NCI-H226 (cell line): ENCODE results near the gene TNIP3.
A peak's percentile ranks its signal among the peaks of the same experiment; 100 is the strongest.
"Not testable (repeated sequence)": the region's sequence is repeated elsewhere in the genome, so short reads cannot be mapped to it uniquely, and the experiment has no call there.

ENCODE experiments used
- DNase-seq: peaks from one replicate; pipeline ENCODE4 v3.0.0-alpha.2; 2015

TNIP3 gene

DNA sequence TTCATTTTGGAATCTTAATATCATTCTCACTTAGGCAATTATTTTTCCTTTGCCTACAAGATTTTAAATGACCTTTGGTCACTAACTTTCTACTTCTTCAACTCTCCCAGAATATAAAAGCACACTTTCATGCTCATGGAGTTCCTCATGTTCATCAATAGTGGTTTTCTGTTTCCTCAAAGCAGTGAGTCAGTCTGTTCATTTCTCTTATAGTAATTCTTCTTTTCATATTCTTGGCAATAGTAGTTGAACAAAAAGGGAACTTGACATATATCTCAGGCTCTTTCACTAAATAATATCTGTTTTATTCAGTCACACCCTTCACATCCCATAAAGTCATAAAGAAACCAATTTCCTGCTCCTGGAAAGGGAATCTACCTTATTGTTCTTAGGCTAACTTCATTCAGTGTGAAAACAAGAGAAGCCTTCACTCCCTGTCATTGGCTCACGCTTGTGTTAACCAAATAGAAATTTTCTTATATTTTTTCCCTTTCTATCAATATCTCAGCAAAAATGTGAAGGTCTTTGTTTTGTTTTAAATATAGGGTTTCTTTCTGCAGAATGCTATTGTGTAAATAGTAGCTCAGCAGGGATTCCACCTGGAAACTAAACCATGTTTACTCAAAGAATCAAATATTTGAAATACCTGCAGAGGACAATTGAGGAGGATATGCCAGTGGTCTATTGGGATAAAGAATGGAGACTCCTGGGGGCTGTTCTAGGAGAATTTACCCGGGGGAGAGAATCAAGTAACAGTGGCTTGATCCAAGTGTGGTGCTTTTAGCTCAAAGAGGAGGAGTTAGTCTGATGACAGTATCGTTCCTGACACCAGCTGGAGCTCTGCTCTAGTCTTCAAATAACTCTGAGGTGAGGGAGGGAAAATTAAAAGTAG, 13.4 kb upstream of the TNIP3 start:
- no peak for DNase-seq

DNA sequence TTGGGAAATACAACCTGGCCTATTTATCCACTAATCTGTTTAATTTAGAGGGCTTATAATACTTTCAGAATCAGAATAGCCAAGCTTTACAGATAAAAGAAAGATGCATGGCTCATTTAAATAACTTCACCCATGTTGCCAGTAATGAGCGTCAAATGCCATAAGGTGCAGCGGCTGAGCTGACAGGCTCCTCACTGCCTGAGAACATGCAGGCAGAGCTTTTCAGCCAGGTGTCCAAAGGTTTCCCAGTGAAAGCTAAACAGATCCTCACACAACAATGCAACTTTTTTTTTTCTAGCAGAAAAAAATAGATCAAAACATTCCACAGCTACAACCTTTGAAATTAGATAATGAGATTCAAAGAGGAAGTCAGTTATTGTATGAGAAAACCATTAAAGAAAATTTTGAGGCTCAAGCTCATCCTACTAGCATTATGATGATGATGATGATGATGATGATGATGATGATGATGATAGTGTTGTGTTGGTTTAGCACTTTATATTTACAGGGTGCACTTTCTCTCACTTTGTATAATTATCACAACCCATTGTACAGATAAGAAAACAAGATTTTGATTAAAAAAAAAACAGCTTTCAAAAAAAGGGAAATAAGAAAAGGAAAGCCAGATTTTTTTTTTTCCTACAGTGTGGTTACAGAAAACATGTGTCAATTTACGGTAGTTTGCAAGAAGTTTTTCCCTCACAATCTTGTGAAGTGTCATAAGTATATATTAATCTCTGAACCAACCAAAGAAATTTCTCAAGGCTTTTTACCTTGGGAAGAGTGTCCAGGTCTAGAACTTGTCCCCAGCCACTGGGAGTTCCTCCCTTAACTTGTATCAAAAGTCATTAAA, 12.2 kb upstream of the TNIP3 start:
- no peak for DNase-seq

DNA sequence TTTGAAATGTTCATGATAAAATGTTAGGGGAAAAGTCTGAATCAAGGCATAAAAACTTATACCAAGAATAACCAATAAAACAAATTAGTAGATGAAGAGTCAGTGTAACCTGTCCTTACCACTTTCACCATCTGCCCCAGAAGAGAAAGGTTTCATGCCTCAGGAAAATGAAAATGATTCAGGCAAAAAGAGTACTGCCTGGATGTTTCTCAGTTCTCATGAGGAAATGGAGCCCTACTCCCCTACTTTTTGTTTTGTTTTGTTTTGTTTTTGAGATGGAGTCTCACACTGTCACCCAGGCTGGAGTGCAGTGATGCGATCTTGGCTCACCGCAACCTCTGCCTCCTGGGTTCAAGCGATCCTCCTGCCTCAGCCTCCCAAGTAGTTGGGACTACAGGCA, 7.4 kb upstream of the TNIP3 start:
- DNase-seq, result not testable (repeated sequence)

DNA sequence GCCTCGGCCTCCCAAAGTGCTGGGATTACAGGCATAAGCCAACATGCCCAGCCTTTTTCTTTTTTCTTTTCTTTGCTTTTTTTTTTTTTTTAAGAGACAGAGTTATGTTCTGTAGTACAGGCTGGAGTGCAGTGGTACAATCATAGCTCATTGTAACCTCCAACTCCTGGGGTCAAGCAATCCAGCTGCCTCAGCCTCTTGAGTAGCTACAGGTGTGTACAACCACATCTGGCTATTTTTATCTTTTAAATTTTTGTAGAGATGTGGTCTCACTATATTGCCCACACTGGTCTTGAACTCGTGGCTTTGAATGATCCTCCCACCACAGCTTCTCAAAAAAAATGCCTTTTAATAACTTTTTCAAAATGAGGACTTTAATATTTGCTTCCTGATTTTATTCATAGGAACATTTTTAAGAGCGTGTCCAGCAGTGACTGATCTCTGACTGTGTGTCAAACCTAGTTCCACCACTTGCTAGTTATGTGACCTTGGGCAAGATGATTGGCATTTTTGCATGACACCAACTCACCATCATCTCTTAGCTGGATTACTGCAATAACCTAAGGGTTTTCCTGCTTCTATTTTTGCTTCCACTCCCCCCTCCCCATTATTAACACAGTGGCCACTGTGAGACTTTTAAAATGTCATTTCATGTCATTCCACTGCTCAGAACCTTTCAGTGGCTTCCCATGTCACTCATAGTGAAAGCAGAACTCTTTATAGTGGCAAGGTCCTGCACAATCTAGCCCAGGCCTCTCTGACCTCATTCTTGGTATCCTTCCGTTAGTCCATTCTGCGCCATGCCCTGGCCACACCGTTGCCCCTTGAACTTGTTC, 4.5 kb upstream of the TNIP3 start:
- no peak for DNase-seq

DNA sequence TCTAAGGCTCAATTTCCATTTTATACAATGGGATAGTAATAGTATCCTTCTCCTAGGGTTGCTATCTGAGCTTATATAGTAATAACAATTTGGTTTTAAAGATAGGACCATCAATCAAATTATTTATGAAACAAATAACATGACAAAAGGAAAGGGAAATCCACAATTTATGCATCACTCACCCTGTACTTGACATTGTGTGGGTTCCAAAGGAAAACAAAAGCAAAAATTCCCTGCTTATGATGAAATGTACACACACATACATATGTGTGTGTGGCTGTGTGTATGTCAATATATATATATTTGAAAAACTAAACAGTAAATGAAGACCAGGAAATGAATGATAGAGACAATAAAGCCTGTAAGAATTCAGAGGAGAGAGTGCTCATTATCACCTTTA, 2.9 kb upstream of the TNIP3 start:
- DNase-seq, result no peak

DNA sequence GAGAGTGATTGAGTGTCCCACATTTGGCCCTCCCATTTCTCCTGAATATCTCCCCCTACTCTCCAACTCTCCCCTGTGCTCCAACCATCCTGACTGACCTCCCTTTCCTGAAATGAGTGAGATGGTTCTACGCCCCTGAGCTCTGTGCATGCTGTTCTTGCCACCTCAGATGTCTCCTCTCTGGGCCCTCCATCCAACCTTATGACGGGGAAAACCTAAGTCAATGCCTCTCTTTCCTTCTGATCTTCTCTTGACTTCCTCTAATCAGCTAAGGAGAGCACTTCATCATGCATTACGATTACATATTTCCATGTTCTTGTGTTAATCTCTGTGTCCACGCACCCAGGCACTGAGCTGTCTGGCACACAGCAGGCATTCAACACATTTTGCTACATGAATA, 1.1 kb upstream of the TNIP3 start:
- no peak for DNase-seq

DNA sequence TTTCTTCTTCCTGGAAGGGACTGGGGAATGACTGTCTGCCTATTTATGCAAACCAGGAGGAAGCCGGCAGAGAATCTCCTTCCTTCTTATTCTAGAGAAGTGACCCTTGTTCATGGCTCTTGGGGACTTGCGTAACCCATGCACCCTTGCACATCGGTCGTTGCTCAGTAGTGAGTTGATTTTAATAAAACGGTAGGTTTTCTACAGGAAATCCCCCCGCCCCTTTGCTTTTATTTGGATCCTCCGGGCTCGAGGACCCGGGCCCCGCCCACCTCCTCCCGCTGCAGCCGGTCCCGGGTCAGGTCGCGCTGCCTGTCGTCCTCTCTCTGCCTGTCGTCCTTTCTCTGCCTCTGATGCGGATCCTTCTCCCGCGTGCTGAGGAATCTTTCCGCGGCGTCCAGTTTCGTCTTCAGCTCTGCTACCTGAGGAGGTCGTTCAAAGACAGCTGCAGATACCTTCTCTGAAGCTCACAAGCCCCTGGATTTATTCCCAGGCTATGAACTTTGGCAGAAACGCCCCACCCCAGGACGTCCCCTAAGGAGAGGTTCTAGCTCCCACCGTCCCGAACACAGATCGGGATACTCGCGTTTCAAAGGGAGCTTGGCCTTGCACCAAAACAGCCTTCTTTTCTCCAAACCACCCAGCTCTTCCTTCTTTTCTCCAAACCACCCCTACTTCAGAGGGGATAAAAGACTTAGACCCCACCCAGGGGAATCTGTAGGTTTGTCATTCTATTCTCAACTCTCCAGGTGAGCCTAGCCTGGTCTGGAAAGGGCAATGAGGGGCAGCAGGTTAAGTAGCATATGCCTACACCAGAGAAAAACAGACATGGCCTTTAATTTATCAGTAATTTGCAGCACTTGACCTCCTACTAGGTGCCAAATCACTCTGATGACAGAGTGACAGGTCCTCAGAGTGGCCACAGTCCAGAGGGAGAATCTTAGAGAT, 7.0 kb downstream of the TNIP3 start:
- no peak for DNase-seq

DNA sequence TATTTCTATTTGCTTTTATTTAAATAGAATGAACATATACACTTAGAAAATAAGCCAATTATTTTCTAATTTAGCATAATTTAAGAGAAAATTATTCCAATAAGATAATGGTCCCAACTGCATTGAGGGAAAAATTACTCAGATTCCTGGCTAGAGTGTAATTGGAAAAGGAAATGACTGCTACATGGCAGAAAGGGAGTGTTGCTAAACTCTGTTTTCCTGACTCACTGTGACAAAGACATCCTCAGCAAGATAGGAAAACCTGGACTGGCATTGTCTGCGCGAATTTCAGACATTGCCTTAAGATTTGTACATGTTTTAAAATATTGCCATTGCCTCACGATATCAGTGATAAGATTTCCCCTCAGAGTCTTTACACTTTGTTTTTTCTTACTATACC, 8.2 kb downstream of the TNIP3 start:
- DNase-seq, result peak; percentile 77

DNA sequence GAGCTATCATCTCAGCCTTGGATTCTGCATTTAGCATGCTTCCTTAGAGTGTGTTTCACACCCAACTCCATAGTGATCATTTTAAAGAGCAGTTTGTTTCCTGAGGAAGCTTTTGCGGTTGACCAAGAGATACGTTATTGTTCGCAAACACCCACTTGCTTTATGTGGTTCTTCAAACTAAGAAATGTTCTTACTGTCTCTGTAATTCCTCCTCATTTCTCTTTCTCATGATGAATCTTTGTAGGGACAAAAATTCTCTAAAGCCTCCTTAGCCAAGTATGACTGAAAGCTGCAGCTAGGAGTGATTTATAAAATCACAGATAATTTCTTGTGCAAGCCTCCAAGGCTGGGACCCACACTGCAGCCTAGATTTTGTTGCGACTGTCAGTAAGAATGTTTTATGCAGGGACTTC, 10.0 kb downstream of the TNIP3 start:
- no peak for DNase-seq

DNA sequence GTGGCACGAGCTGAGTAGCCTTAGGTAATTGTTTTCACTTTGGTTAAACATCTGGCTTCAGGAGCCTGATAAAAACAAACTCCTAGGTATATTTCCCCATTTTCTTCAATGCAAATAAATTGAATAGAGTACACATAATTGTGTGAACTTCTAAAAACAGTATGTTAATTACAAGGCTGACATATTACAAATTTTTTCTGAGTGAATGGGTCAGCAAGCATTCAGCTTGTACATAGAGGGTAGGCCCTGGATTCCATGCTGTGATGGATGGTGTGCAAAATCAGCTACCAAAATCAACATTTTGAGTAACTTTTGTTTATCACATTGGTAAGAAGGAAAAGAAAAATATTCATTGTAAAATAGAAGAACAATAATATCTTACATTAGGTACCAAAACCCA, 12.2 kb downstream of the TNIP3 start:
- DNase-seq, result no peak

DNA sequence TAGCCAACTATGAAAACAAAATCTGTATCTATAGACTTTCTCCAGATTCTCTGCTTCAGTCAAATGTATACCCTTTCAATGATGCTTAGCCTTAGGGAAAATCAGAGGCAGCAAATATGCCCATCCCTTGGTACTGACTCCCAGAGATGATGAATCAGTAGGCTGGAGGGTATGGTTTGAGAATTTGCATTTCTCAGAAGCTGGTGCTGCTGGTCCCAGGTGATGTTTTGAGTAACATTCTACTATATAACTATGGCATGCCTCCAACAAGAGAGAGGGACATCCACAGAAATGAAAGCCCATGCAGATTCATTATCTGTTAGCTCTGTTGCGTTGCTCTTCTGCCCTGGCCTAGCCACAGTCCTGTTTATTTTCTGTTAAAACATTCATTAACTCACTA, 13.6 kb downstream of the TNIP3 start:
- DNase-seq, result peak; percentile 12

DNA sequence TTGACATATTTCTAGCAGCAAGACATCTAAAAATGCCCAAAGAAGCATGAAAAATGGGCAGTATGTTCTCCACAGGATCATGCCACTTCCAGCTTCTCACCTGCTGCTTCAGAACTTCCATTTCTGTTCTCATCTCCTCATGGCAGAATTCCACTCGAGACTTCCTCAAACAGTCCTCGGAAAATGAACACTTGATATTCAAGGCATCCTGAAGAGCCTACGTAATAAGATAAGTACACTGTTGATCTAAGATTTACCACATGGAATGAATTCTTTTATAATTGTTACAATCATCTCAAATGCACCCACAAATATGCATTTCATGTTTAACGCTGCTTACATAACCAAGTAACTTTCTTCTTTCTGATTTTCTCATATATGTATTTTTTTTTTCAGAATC, 14.1 kb downstream of the TNIP3 start:
- no peak for DNase-seq

DNA sequence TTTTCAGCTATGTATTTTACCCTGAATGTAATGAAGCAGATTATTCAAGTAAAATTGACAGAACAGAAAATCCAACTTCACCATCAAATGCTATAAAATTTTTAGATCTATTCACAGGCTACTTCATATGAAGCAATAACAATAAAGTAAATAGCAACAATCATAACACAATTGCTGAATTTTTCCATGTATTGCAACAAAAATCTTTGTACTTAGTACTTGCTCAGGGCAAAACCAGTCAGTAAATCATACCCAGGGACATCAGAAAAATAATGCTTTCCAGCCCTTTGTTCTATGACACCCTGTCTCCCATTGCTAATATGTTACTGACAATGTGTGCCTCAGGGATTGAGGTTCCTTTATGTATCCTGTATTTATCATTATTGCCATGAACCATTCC, 15.5 kb downstream of the TNIP3 start:
- DNase-seq, result no peak

DNA sequence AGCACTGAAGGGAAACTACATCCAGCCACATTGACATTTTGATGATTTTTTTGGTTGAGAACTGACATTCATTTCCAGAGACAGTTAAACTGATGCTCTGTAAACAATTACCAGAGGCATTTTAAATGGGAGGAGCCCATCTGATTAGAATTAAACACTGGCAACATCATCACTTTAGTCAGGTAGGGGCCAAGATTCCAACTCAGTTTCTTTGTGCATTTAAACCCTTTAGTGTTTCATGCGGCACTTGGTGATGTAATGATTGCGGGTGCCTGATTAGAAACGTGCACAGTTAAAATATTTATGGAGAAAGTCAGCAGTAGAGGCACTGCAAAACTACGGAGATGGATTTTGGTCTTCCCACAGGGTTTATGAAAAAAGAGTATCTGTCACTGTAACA, 16.1 kb downstream of the TNIP3 start:
- DNase-seq, result no peak

DNA sequence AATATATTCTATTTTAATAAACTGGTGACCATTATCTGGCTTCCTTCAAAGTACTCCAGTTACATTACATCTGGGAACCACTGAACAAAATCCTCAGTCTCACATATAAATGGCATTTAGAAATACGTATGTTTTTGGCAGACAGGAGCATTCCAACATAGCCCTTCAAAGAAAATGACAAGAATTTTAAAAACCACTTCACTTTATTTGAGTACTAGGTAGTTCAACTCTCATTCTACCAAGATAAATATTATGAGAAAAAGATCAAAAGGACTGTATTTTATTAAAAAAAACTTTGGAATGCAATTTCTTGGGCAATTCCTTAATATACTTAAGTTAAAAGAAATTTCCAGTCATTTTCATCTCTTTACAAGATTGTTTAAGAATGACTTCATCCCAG, 17.6 kb downstream of the TNIP3 start:
- no peak for DNase-seq

DNA sequence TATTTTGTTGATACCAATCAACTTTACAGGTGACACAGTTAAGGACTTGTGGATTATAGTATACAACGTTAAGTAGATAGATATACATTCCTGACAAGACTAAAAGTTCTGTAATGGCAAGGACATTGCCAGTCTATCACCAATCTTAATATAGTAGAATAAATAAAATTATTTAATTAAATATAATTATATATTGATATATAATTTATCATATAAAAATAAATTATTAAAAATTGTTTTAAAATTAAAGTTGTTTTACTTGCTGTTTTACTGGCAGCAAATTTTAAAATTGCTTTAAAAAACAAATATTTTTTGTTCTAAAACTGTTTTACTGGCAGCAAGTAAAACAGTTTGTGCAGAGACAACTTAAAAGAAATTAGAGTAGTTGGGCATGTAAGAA, 18.7 kb downstream of the TNIP3 start:
- no peak for DNase-seq

DNA sequence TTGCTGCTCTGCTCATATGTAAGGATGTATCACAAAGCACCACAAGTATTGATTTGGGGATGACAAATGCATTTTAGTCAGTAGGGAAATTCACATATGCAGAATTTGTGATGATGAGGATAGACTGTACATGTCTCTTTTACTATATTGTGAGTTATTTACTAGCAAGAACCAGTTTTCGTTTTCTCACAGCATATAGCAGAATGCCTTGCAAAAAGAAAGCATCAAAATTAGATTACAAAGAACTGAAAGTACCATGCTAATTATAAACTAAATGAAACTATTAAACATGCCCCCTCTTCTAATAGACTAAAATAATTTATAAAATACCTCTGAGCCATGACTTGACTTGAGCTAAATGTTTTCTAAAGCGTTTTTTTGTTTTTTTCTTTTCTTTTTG, 20.1 kb downstream of the TNIP3 start:
- no peak for DNase-seq

DNA sequence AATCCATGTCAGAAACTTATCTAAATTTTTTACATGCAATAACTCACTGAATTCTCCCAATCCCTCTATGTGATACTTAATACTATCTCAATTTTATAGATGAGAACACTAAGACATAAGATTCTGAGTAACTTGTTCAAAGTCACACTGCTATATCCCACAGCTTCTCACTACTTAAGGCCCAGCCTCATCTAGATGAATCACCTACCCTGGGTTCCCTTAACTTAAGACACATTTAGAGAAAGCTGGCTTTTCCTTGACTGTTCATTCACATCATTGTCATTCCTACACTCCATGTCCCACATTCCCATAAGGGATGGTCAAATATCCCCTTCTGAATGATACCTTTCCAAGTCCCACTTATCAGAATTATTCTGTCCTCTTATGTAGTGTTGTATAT, 21.0 kb downstream of the TNIP3 start:
- DNase-seq, result no peak

DNA sequence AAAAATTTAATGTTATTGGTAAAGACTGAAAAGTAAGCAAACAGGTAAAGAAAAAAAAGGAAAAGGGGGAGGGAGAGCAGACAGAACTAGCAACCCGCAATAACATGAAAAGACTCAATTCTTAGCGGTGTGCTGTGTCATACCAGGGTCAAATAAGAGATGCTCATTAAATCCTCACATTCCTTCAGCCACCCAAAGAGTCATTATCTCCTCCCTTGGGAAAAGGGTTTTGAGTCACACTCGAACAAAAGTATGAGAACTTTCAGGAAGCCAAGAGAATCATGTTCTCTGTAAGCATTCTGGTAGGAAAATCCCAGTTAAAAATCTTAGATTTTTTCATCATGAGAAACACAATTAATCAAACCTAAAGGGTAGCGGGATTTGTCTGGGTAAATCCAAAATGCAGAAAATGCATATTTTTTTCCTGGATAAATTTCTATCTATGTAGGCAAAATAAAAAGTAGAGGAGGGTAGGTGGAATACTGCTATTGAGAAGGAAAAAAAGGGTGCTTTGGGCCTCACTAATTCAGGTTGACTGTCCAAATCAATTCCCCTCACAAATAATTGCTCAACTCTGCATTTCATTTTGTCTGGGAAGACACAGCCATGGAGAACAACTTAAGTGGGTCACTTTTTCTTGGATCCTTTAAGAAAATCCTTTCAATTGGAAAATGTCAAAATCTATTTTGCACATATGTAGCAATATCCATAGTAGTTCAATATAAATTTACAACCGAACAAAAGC, 23.2 kb downstream of the TNIP3 start:
- DNase-seq, result peak; percentile 20

DNA sequence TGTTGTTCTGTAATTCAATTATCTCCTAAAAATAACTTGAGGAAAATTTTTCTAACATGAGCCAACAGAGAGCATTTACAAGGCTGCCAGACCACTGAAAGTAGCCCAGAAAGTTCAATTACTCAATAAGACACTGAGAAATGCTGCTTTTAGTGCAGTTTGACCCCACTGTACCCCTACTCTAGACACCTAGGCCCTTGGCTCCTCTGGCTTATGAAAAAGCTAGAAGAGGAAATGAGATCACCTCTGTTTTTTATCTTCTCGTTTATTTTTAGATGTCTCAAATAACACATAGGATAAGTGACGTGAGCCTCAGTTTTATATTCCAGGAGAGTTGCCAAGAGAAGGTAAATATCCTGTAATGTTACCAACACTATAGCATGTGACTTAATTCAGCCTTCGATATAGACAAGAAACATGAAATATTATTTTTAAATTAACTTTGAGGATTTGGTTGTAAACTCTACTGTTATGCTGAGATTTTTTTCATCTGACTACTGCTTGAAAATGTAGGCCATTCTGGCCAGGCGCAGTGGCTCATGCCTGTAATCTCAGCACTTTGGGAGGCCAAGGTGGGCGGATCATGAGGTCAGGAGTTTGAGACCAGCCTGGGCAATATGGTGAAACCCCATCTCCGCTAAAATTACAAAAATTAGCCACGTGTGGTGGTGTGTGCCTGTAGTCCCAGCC, 24.4 kb downstream of the TNIP3 start:
- peak; percentile 20 for DNase-seq
